ENCODE measurements around the gene CLINT1.
"Not testable (repeated sequence)": the region's sequence is repeated elsewhere in the genome, so short reads cannot be mapped to it uniquely, and the experiment has no call there.

CLINT1 gene

DNA sequence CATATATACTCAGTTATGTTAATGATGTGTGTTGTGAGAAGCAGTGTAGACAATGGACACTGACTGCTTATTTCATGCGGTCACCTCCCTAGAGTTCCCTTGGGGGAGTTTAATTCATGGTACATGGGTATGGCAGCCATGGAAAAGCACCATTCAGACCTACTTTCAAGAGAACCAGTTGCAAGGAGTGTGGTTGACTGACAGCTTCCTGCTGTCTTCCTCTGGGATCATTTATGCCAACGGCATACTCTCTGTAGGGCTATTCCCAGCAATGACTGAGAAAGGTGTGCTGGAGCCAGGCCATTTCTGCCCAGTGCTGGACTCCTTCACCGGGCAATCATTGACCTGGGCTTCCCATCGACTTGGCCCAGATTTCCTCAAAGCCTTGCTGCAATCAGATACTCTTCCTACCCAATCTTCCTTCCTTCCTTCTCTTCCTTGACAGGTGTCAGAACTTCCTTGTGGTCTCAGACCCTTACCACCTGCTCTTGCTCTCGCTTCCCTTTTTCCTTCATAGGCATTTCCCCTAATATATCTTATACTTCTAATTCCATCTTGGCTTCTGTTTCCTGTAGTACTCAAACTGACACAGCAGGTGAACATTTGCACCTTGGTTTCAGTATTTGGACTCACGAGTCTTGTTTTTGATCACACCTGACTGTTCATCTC lies 3.4 kb upstream of the CLINT1 start:
- DNase-seq = no peak

DNA sequence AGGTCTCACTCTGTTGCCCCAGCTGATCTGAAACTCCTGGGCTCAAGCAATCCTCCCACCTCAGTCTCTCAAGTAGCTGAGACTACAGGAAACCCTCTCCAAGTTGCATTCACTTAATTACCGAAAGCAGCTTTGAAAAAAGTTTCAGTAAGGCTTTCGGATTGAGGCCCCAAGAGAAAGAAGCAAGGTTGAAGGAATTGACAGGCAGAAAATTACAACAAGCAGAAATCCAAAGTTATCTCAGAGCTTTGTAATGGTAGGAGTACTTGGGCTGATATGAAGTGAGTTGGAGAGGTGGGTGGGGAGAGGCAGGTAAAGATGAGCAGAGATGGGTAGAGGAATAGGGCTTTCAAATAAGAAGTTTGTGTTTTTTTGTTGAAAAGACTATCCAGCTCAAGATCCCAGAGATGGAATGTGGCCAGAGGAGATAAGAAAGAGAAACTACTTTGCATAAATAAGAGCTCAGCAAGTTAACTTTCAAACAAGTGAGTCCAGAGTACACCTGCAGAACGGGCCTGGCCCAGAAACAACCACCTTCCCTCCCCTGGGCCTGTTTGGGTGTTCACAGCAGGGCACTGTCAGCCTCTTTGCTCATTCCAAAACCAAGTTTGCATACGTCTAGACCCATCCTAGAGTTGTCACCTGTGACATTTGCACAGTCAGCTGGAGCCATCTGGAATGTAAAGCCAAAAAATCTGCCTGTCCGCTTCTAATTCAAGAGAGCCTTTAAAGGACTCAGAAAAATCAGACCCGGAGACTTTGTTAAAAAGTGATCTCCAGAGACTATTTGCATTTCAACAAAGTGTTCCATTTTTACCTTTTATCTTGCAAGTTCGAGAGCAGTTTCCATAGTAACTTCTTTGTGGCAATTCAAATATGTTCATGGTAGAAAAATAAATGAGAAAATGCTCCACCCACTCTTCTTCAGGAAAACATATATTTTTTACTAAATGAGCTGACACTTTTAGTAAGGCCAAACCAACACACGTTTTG lies 2.2 kb upstream of the CLINT1 start:
- DNase-seq = peak in 2 of 56 donors; percentile 4 to 5

GRCh38 chr5:157859227-157859575 lies 256 bp upstream of the CLINT1 start:
- no peak for DNase-seq

GRCh38 chr5:157857816-157858526 lies 974 bp downstream of the CLINT1 start:
- DNase-seq = no peak

GRCh38 chr5:157855404-157855994 lies 3.4 kb downstream of the CLINT1 start:
- DNase-seq = peak in 28 of 56 donors; percentile 1 to 57 (median 8)

- not testable (repeated sequence) for DNase-seq
Measured at GRCh38 chr5:157853365-157853764, 5.6 kb downstream of the CLINT1 start.

DNA sequence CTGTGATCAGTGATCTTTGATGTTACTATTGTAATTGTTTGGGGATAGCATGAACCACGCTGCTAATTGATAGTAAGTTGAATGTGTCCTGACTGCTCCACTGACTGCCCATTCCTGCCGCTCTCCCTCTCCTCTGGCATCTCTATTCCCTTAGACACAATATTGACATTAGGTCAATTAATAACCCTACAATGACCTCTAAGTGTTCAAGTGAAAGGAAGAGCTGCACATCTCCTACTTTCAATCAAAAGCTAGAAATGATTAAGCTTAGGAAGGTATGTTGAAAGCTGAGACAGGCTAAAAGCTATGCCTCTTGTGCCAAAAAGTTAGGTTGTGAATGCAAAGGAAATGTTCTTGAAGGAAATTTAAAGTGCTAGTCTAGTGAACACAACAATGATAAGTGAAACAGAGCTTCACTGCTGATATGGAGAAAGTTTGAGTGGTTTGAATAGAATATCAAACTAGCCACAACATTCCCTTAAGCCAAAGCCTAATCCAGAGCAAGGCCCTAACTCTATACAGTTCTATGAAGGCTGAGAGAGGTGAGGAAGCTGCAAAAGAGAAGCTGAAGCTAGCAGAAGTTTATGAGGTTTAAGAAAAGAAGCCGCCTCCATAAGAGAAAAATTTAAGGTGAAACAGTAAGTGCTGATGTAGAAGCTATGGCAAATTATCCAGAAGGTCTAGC lies 12.9 kb downstream of the CLINT1 start:
- no peak for DNase-seq

GRCh38 chr5:157842787-157843186 lies 16.2 kb downstream of the CLINT1 start:
- no peak for DNase-seq

GRCh38 chr5:157842185-157842584 lies 16.8 kb downstream of the CLINT1 start:
- no peak for DNase-seq

GRCh38 chr5:157839157-157839795 lies 19.7 kb downstream of the CLINT1 start:
- DNase-seq = no peak

GRCh38 chr5:157836121-157836753 lies 22.7 kb downstream of the CLINT1 start:
- DNase-seq = no peak

DNA sequence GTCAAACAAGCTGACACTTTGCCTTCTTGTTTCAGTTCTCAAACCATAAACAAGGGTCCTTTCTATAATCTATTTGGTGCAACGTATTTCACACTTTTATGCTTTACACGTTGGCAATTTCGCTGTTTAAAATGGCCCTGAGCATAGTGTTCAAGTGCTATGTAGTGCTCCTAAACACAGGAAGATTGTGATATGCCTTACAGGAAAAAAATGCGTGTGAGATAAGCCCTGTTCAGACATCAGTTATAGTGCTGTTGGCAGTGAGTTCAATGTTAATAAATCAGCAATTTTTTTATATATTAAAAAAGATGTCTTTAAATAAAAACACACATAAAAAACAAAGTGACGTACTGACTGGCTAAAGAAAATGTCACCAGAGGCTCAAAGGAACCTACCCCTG lies 23.9 kb downstream of the CLINT1 start:
- no peak for DNase-seq

GRCh38 chr5:157828944-157829639 lies 29.9 kb downstream of the CLINT1 start:
- no peak for DNase-seq

GRCh38 chr5:157828105-157828943 lies 30.6 kb downstream of the CLINT1 start:
- no peak for DNase-seq

DNA sequence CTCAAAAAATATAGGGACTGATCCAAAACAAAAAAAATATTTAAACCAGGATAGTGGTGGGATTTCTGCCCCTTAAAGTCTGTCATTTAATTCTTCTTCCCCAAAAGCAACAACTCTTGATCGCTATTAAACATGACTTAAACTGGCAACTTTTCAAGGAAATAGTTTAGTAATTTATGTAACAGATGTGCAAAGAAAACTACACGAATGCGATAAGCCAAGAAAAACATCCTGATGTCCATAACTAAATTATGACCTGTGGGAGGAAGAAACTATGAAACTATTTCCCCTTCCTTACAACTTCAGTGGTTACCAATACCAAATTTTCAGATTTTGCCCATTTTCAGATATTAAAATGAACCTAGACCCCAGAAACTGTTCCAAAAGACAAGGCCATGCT lies 31.5 kb downstream of the CLINT1 start:
- DNase-seq = no peak

- no peak for DNase-seq
Measured at GRCh38 chr5:157823655-157824054, 35.3 kb downstream of the CLINT1 start.

DNA sequence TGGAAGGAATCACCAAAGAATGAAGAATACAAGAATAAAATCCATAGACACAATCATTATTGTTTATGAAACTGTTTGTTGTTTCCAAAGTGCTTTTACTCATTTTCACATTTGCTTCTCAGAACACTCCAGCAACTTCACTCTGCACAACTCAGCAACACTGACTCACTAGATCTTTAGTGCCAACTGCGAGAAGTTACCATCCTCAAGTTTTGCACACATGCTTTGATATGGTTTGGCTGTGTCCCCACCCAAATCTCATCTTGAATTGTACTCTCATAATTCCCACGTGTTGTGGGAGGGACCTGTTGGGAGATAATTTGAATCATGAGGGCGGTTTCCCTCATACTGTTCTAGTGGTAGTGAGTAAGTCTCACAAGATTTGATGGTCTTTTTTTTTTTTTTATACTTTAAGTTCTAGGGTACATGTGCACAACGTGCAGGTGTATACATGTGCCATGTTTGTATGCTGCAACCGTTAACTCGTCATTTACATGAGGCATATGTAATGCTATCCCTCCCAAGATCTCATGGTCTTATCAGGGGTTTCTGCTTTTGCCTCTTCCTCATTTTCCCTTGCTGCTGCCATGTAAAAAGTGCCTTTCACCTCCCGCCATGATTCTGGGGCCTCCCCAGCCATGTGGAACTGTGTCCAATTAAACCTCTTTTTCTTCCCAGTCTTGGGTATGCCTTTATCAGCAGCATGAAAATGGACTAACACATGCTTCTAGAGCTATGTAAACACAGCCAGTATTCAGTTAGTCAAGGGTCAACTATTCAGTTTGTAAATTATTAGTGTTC lies 36.9 kb downstream of the CLINT1 start:
- DNase-seq = no peak

Measured in nucleus accumbens (tissue), 56 donors.